ENCODE results near the gene VMP1.

GRCh38 chr17:59815965-59816364 is 108.5 kb downstream of the VMP1 start:
- TF ChIP-seq CTCF (IDR thresholded peaks at IDR 0.05; ENCODE audit: insufficient read depth, low read length, poor library complexity, severe bottlenecking) = no peak
- TF ChIP-seq EZH2phosphoT487 (conservative IDR thresholded peaks at IDR 0.05; ENCODE audit: low read length) = no peak
